Naive thymus-derived CD8-positive, alpha-beta T cell (primary cell): ENCODE data around the gene ORMDL2. TPM values are rescaled to one million over a fixed set of nuclear protein-coding genes. Genes with fewer than 3 reads are reported as not detected.

Experiments used
- ATAC-seq, 2 donors: fragments of 150-1000 bp; cut with Tn5 transposase in 1 of 2; sonication (Bioruptor Pico), chemical (Tn5 transposase) in 1 of 2; 1 replicate in 1 of 2; 2 replicates in 1 of 2; pipeline ENCODE4 v1.10.0; 2021; ENCODE audit warnings: mild to moderate bottlenecking in 2 of 2, moderate library complexity in 2 of 2
- POLR2A ChIA-PET: fragments of 350-600 bp; sonication (Branson Sonifier 250); formaldehyde crosslinking; loops from one replicate; lab custom pipeline; 2021; ENCODE audit warnings: antibody characterized with exemption; lab: Charles Lee
- DNase-seq, 10 donors: peaks; one replicate each; pipeline versions ENCODE4 v3.0.0 to v3.0.0-alpha.2; 2020 to 2022
- H3K27ac Mint-ChIP-seq, 10 donors: one replicate each; pipeline ENCODE4 v1.8.0; 2020 to 2022; ENCODE audit warnings: mild to moderate bottlenecking in 10 of 10, mixed read lengths in 10 of 10, moderate library complexity in 4 of 10, inconsistent platforms in 1 of 10
- H3K27me3 Mint-ChIP-seq, 5 donors: one replicate each; pipeline ENCODE4 v1.8.0; 2021 to 2022; ENCODE audit warnings: mixed read lengths in 5 of 5
- H3K36me3 Mint-ChIP-seq, 3 donors: one replicate each; pipeline ENCODE4 v1.8.0; 2020 to 2022; ENCODE audit warnings: mixed read lengths in 3 of 3, mild to moderate bottlenecking in 2 of 3, inconsistent platforms in 1 of 3
- H3K4me1 Mint-ChIP-seq, 4 donors: one replicate each; pipeline ENCODE4 v1.8.0; 2021 to 2022; ENCODE audit warnings: mixed read lengths in 4 of 4
- H3K4me3 Mint-ChIP-seq, 10 donors: one replicate each; pipeline ENCODE4 v1.8.0; 2020 to 2022; ENCODE audit warnings: mild to moderate bottlenecking in 10 of 10, mixed read lengths in 10 of 10, moderate library complexity in 6 of 10, inconsistent platforms in 1 of 10
- H3K9me3 Mint-ChIP-seq, 9 donors: one replicate each; pipeline ENCODE4 v1.8.0; 2020 to 2022; ENCODE audit warnings: mixed read lengths in 9 of 9, mild to moderate bottlenecking in 3 of 9, inconsistent platforms in 1 of 9, moderate library complexity in 1 of 9
- polyA plus RNA-seq, 3 donors: library from polyadenylated mRNA; unstranded; fragments of 300-500 nt; fragmentation: Illumina TruSeq; gene quantifications; one replicate each; pipeline ENCODE4 v1.2.3, GENCODE V29; 2021
- total RNA-seq, 8 experiments: library from RNA in 2 of 8; stranded (reverse) in 2 of 8; gene quantifications; one replicate each; pipeline ENCODE4 v1.2.3 and lab custom pipeline; 2021 to 2026

ORMDL2 gene
- total and polyA plus RNA-seq, 5 experiments from 2014 or later: 43.2 to 92.5 (median 71.6) TPM

DNA sequence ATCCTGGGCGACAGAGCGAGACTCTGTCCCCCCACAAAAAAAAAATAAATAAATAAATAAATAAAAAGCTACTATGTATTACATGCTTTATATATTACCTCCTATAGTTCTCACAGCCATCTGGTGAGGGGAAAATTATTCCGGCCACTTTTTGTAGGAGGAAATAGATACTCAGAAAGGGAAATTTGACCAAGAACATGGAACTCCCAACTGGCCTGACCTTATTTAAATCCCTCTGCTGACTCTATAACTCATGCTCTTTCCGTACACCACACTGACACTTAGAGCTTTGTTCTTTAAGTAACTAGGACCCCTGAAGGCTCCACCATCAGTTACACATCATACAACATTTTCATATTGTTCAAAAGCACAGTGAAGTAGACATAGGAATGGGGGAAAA, 27.1 kb downstream of the ORMDL2 start:
- H3K4me3 Mint-ChIP-seq: no peak overlapping the region
- POLR2A ChIA-PET: no interaction called here
- peaks cover 1 to 5% (median 3%) of the 10 kb centered on the region in 4 donors for H3K4me1 Mint-ChIP-seq
- no peaks in the 10 kb centered on the region for H3K36me3 Mint-ChIP-seq
- peak overlapping the region in 1 of 10 donors; percentile 4 for H3K27ac Mint-ChIP-seq
- H3K27me3 Mint-ChIP-seq: peaks cover 0 to 2% (median 0%) of the 10 kb centered on the region in 5 donors
- ATAC-seq (no peak), DNase-seq (no peak)
- no peaks in the 10 kb centered on the region for H3K9me3 Mint-ChIP-seq

DNA sequence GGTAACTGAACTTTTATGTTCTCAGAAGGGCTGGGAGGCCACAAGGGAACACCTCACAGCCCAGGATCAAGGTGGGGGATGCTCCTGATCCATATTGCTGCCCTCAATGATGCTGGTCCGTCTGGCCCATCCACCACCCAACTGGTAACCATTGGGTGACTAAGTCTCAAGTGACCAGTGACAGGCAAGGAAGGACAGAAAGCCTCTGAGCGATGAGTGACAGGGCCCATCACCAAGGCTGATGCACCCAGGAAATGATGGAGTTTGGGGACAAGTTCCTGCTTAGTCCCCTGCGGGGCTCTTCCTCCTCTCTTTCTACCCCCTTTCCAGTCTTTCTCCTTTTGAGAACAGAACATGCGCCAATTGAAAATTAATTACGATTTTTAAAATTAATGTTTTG, 27.5 kb downstream of the ORMDL2 start:
- DNase-seq (no peak), ATAC-seq (no peak)
- Mint-ChIP-seq H3K4me3 (no peak overlapping the region), H3K4me1 (peaks cover 1 to 5% (median 3%) of the 10 kb centered on the region in 4 donors), H3K9me3 (no peaks in the 10 kb centered on the region), H3K36me3 (no peaks in the 10 kb centered on the region), H3K27ac (peak overlapping the region in 1 of 10 donors; percentile 4), H3K27me3 (peaks cover 0 to 2% (median 0%) of the 10 kb centered on the region in 5 donors)
- POLR2A ChIA-PET: no interaction called here

DNA sequence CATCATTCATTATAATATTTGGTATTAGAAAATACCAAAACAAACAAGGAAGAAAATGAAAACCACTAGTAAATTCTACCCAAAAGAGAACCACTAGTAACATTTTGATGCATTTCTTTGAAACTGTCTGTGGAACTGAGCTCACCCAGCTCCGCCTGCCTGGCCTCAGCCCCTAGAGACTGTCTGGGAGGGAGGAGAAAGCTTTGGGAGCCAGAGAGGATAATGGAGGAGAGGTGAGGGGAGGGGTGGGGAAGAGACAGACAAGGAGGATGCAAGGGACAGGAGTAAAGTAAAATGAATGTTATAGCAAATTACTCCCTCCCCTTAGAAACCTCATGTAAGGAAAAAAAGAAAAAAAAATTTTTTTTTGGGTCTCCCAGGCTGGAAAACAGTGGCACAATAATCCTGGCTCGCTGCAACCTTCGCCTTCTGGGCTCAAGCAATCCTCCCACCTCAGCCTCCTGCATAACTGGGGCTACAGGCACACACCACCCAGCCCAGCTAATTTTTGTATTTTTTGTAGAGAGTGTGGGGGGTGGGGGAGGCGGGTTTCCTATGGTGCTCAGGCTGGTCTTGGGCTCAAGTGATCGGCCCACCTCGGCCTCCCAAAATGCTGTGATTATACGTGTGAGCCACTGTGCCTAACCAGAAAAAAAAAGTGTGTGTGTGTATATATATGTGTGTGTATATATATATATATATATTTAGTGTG, 28.1 kb downstream of the ORMDL2 start:
- POLR2A ChIA-PET: interaction anchor here (0.6 kb wide), 1 partner anchor 543 kb away, joined by 3 read pairs; no protein-coding TSS in a partner anchor
- peak overlapping the region in 2 of 10 donors; percentile 33 to 65 for H3K27ac Mint-ChIP-seq

DNA sequence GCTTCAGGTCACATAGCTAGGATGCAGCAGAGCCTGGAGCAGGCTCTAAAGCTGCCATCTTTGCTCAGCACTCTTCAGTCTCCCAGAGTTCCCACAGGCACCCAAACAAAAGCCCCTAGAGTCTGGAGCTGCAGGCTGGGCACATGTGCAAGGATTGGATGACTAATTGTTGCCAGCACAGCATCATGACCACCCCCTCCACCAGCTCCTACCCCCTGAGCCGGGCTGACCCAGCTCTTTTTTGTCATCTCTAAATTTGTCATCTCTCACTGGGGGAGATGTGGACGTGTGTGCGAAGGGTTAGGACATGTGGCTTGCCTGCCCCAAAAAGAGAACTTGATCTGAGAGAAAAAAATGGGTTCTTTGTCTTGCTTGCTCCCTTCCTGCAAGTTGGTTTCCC, 29.2 kb downstream of the ORMDL2 start:
- no peak for ATAC-seq
- H3K27ac Mint-ChIP-seq: no peak overlapping the region

More for the DNA sequence above, 28.1 kb downstream of the ORMDL2 start:
- peaks cover 1 to 5% (median 3%) of the 10 kb centered on the region in 4 donors for H3K4me1 Mint-ChIP-seq
- no peaks in the 10 kb centered on the region for H3K9me3 Mint-ChIP-seq
- no peak for DNase-seq
- ATAC-seq: no peak
- peaks cover 0 to 5% (median 0%) of the 10 kb centered on the region in 5 donors for H3K27me3 Mint-ChIP-seq
- no peak overlapping the region for H3K4me3 Mint-ChIP-seq
- H3K36me3 Mint-ChIP-seq: no peaks in the 10 kb centered on the region

DNA sequence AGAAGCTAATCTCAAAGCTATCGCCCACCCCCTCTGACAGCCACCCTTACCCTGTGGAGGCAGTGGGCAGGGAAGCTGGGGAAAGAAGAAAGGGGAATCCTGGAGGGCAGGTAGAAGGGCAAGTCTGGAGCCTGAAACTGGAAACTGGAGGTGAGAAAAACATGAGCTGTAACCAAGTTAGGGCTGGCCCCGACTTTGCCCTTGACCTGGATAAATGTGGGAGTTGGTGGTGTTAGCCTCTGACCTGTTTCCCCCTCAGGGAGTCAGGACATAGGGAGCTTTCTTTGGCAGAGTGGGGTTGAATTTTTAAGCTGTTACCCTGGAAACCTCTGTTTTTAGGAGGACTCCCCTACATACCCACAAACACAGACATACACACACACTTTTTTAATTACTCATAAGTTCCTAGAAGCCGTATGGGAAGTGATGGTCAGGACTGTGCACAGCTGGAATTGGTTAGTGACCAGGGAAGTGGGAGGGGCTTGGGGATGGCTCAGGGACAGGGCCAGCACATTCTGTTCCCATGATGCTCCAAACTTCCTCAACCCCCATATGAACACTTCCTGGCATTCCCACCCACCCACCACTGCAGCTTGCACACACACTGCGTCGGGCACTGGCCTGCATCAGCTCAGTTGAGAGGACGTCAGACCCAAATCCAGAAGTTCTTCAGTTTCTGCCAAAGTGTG, 29.9 kb downstream of the ORMDL2 start:
- POLR2A ChIA-PET: interaction anchor here (0.7 to 1.2 kb wide), 3 partner anchors 11 to 1250 kb away, joined by 3 to 6 read pairs (median 3); partner anchors contain the start of gene PYM1
- DNase-seq: no peak
- Mint-ChIP-seq H3K27ac (peak overlapping the region in 1 of 10 donors; percentile 81), H3K4me3 (no peak overlapping the region), H3K9me3 (no peaks in the 10 kb centered on the region), H3K4me1 (no peaks in the 10 kb centered on the region), H3K36me3 (no peaks in the 10 kb centered on the region), H3K27me3 (peaks cover 0 to 6% (median 0%) of the 10 kb centered on the region in 5 donors)
- ATAC-seq: no peak

More for the DNA sequence above, 29.2 kb downstream of the ORMDL2 start:
- no peaks in the 10 kb centered on the region for H3K9me3 Mint-ChIP-seq
- H3K4me1 Mint-ChIP-seq: no peaks in the 10 kb centered on the region
- no peak overlapping the region for H3K4me3 Mint-ChIP-seq
- DNase-seq: no peak
- H3K36me3 Mint-ChIP-seq: no peaks in the 10 kb centered on the region
- H3K27me3 Mint-ChIP-seq: peaks cover 0 to 6% (median 0%) of the 10 kb centered on the region in 5 donors
- POLR2A ChIA-PET: interaction anchor here (0.5 to 1.2 kb wide), 2 partner anchors 14 to 81 kb away, joined by 3 to 4 read pairs; partner anchors contain the start of gene PYM1

DNA sequence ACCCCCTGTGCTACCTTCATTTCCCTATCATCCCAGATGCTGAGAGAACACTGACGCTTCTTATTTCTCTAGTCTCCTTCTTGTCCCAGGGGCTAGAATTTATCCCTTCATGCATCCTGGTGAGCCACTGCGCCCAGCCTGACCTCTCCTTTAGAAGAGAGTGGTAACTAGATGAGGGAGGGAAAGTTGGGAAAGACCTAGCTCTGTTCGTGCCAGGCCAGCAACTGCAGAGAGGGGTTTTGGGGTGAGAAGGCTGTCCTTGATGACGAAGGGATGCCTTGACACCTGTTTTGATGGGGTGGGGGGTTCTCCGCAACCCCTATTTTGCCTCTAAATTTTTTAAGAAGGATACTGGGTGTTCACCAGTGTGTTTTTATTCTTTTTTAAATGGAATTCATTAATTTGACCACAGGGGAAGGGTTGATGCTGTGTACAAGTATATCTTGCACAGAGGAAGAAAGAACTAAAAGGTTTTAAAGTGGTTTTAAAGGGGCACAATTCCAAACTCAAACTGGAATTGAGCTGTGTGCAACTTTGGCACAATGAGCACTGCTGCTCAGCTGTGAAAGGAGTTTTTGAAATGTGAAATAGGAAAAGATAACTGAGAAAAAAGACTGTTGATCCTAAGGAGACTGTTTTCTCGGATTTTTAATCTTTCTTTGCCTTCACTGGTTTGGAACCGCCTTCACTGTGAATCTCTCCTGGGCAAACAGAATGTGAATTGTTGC, 31.9 kb downstream of the ORMDL2 start:
- DNase-seq (no peak), ATAC-seq (no peak)
- Mint-ChIP-seq H3K4me3 (no peak overlapping the region), H3K27me3 (peaks cover 0 to 6% (median 0%) of the 10 kb centered on the region in 5 donors), H3K27ac (peak overlapping the region in 2 of 10 donors; percentile 25 to 75), H3K9me3 (no peaks in the 10 kb centered on the region), H3K4me1 (no peaks in the 10 kb centered on the region), H3K36me3 (no peaks in the 10 kb centered on the region)
- POLR2A ChIA-PET: interaction anchor here (0.7 kb wide), 1 partner anchor 17 kb away, joined by 3 read pairs; no protein-coding TSS in a partner anchor

DNA sequence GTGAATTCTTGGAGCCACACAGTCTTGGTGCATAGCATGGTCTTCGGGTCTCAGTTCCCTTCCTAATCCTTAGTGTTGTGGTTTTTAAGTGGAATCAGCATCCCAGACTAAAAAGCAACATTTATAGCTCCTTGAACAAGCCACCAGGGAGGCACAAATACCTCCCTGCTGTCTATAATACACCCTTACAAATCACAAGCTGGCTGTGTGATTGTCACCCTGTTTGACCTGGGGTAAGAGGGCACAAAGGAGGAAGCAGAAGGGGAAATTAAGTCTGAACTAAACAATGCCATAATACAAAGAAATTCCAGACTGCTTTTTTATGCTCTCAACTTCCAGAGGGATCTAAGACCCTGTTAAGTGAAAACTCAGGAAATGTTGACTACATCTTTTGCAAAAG, 32.6 kb downstream of the ORMDL2 start:
- DNase-seq: no peak
- peaks cover 0 to 6% (median 0%) of the 10 kb centered on the region in 5 donors for H3K27me3 Mint-ChIP-seq
- no peak overlapping the region for H3K27ac Mint-ChIP-seq
- H3K4me1 Mint-ChIP-seq: no peaks in the 10 kb centered on the region
- no peak for ATAC-seq
- no peak overlapping the region for H3K4me3 Mint-ChIP-seq
- no peaks in the 10 kb centered on the region for H3K9me3 Mint-ChIP-seq
- POLR2A ChIA-PET: no interaction called here
- no peaks in the 10 kb centered on the region for H3K36me3 Mint-ChIP-seq

DNA sequence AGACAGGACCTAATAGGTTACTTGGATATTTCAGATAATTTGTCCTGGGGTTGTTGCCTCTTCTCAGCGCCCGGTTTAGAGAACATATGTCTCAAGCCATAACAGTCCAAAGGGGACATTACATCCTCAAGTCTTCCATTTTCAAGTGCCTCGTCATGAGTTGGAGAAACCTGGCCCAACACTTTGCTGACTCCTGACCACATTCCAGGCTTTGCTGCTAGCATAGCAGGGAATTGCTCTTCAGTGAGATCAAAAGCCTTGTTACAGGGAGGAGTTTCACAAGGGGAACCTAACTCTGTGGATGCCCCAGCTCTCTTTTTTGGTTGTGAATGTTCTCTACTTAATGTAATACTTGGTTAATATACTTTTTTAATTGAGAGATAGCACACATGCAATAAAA, 33.1 kb downstream of the ORMDL2 start:
- Mint-ChIP-seq H3K36me3 (no peaks in the 10 kb centered on the region), H3K4me3 (no peak overlapping the region), H3K4me1 (no peaks in the 10 kb centered on the region), H3K9me3 (no peaks in the 10 kb centered on the region), H3K27me3 (peaks cover 0 to 6% (median 0%) of the 10 kb centered on the region in 5 donors), H3K27ac (no peak overlapping the region)
- POLR2A ChIA-PET: no interaction called here
- ATAC-seq (no peak), DNase-seq (no peak)

DNA sequence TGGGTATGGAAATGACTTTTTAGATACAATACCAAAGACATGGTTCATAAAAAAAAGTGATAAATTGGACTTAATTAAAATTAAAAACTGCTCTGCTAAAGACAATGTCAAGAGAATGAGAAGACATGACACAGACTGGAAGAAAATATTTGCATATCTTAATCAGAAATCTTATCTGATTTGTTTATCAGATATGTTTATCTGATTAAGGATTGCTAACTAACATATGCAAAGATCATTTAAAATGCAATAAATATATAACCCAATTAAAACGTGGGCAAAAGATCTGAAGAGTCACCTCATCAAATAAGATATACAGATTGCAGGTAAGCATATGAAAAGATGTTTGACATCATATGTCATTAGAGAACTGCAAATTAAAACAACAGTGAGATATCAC, 34.9 kb downstream of the ORMDL2 start:
- POLR2A ChIA-PET: no interaction called here
- no peak for ATAC-seq
- peaks cover 0 to 6% (median 0%) of the 10 kb centered on the region in 5 donors for H3K27me3 Mint-ChIP-seq
- H3K4me3 Mint-ChIP-seq: no peak overlapping the region
- no peaks in the 10 kb centered on the region for H3K4me1 Mint-ChIP-seq
- DNase-seq: no peak
- no peak overlapping the region for H3K27ac Mint-ChIP-seq
- H3K9me3 Mint-ChIP-seq: no peaks in the 10 kb centered on the region
- no peaks in the 10 kb centered on the region for H3K36me3 Mint-ChIP-seq

DNA sequence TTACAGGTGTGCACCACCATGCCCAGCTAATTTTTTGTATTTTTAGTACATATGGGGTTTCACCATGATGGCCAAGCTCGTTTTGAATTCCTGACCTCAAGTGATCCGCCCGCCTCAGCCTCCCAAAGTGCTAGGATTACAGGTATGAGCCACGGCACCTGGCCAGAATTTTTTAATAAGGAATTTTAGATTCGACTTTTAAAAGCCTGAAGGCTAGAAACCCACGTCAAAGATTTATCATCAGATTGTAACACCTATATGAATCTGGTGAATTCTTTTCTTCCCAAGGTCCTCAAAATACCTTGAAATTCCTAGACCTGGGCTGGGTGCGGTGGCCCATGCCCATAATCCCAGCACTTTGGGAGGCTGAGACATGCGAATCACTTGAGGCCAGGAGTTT, 43.6 kb downstream of the ORMDL2 start:
- H3K4me1 Mint-ChIP-seq: no peaks in the 10 kb centered on the region
- POLR2A ChIA-PET: interaction anchor here (0.7 kb wide), 2 partner anchors 15 to 33 kb away, joined by 3 to 4 read pairs; no protein-coding TSS in a partner anchor
- H3K27ac Mint-ChIP-seq: no peak overlapping the region
- H3K27me3 Mint-ChIP-seq: no peaks in the 10 kb centered on the region
- ATAC-seq (no peak), DNase-seq (no peak)
- H3K9me3 Mint-ChIP-seq: peaks cover 0 to 15% (median 0%) of the 10 kb centered on the region in 9 donors
- H3K4me3 Mint-ChIP-seq: no peak overlapping the region
- peaks cover 0 to 4% (median 0%) of the 10 kb centered on the region in 3 donors for H3K36me3 Mint-ChIP-seq

DNA sequence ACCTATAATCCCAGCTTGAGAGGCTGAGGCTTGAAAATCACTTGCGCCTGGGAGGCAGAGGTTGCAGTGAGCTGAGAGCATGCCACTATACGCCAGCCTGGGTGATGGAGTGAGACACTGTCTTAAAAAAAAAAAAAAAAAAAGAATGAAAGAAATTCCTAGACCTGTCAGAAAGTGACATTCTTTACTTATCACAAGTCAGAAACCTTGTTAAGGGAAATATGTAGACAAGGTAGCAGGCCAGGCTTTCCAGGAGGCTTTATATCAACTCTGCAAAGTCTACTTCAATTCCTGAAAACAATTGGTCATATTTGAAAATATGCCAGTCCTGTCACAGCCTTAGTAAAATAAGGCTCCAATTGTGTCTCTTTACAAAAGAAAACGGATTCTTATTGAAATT, 44.0 kb downstream of the ORMDL2 start:
- Mint-ChIP-seq H3K27ac (no peak overlapping the region), H3K9me3 (peaks cover 0 to 15% (median 0%) of the 10 kb centered on the region in 9 donors), H3K27me3 (no peaks in the 10 kb centered on the region), H3K4me3 (no peak overlapping the region), H3K36me3 (peaks cover 0 to 4% (median 0%) of the 10 kb centered on the region in 3 donors), H3K4me1 (no peaks in the 10 kb centered on the region)
- POLR2A ChIA-PET: no interaction called here
- DNase-seq (no peak), ATAC-seq (no peak)

DNA sequence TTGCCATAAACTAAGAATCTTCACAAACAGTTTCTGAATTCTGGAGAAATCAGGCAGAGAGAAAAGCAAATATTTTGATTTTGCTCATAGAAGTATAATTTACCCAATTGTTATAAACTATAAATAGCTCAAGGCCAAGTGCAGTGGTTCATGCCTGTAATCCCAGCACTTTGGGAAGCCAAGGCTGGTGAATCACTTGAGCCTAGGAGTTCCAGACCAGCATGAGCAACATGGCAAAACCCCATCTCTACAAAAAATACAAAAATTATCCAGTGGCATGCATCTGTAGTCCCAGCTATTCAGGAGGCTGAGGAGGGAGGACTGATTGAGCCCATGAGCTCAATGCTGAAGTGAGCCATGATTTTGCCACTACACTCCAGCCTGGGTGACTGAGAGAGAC, 44.4 kb downstream of the ORMDL2 start:
- Mint-ChIP-seq H3K27me3 (no peaks in the 10 kb centered on the region), H3K4me1 (no peaks in the 10 kb centered on the region), H3K9me3 (peaks cover 0 to 15% (median 0%) of the 10 kb centered on the region in 9 donors), H3K36me3 (peaks cover 0 to 4% (median 0%) of the 10 kb centered on the region in 3 donors), H3K27ac (no peak overlapping the region), H3K4me3 (no peak overlapping the region)
- no peak for DNase-seq
- ATAC-seq: no peak
- POLR2A ChIA-PET: no interaction called here
